GM21447 (cell line): ENCODE data around the gene SLC5A3.

Source experiments
- ATAC-seq: cut with Tn5 transposase; IDR thresholded peaks from one replicate; pipeline ENCODE4 v1.9.1; 2021; ENCODE audit not compliant: unreplicated experiment

Gene SLC5A3

GRCh38 chr21:34094949-34095348 is 21.6 kb downstream of the SLC5A3 start:
- ATAC-seq, result no peak

- ATAC-seq, result no peak
These were observed 24.1 kb downstream of the SLC5A3 start for GRCh38 chr21:34097442-34097841.

- ATAC-seq, result no peak
These were observed 27.0 kb downstream of the SLC5A3 start for GRCh38 chr21:34100337-34100736.

- no peak for ATAC-seq
These were observed 27.4 kb downstream of the SLC5A3 start for GRCh38 chr21:34100790-34101189.

- no peak for ATAC-seq
These were observed 32.7 kb downstream of the SLC5A3 start for GRCh38 chr21:34105947-34106541.

- ATAC-seq, result no peak
These were observed 34.2 kb downstream of the SLC5A3 start for GRCh38 chr21:34107606-34108005.

- ATAC-seq, result no peak
These were observed 35.7 kb downstream of the SLC5A3 start for GRCh38 chr21:34109075-34109474.

GRCh38 chr21:34110594-34111202 is 37.3 kb downstream of the SLC5A3 start:
- ATAC-seq, result no peak

- no peak for ATAC-seq
These were observed 39.1 kb downstream of the SLC5A3 start for GRCh38 chr21:34112316-34113033.

- ATAC-seq, result no peak
These were observed 40.5 kb downstream of the SLC5A3 start for GRCh38 chr21:34113842-34114241.

- no peak for ATAC-seq
These were observed 41.8 kb downstream of the SLC5A3 start for GRCh38 chr21:34115160-34115559.

- ATAC-seq, result no peak
These were observed 43.2 kb downstream of the SLC5A3 start for GRCh38 chr21:34116569-34116968.

- no peak for ATAC-seq
These were observed 47.5 kb downstream of the SLC5A3 start for GRCh38 chr21:34120867-34121266.

GRCh38 chr21:34122047-34122446 is 48.7 kb downstream of the SLC5A3 start:
- ATAC-seq, result no peak
